GM12874 (cell line): ENCODE data around the gene ARHGAP4.

Experiments
- CTCF ChIP-seq: IDR thresholded peaks from 2 replicates; pipeline ENCODE4 v1.5.1; 2011; ENCODE audit warnings: low read depth, mild to moderate bottlenecking, control low read depth, low read length, moderate library complexity; ENCODE audit not compliant: insufficient read depth

Gene ARHGAP4

GRCh38 chrX:153953342-153953830, 27.3 kb upstream of the ARHGAP4 start:
- peak; percentile 91 for TF ChIP-seq CTCF

GRCh38 chrX:153952373-153953026, 26.4 kb upstream of the ARHGAP4 start:
- TF ChIP-seq CTCF, result no peak

DNA sequence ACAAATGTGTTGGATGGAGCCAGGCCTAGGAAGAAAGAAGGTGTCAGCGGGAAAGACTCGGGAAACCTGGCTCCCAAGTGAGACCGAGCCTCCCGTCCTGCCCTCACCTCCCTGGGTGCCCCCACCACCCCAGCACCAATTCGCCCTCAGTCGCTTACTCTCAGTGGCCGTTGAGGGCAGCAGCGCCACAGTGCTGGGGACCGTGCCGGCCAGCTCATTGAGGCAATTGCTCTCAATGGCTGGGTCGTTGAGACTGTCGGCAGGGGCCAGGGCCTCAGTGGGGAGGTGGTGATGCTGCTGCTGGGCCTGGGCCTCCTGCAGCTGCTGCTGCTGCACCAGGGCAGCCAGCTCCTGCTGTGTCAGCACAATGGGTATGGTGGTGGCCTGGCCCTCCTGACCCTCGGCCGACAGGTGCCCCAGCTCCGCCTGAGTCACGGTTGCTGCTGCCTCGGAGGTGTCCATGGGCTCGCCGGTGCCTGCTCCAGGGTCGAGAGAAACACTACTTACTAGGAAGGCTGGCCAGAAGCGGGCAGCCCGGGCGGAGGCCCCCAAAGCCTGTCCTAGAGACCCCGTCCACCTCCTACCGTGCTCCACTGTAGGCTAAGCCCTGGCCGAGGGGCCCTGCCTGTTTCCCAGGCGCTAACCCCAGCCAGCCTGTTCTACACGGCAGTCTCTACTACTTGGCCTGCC, 25.8 kb upstream of the ARHGAP4 start:
- no peak for TF ChIP-seq CTCF

- TF ChIP-seq CTCF, result no peak
Measured at GRCh38 chrX:153950127-153950526, 24.1 kb upstream of the ARHGAP4 start.

DNA sequence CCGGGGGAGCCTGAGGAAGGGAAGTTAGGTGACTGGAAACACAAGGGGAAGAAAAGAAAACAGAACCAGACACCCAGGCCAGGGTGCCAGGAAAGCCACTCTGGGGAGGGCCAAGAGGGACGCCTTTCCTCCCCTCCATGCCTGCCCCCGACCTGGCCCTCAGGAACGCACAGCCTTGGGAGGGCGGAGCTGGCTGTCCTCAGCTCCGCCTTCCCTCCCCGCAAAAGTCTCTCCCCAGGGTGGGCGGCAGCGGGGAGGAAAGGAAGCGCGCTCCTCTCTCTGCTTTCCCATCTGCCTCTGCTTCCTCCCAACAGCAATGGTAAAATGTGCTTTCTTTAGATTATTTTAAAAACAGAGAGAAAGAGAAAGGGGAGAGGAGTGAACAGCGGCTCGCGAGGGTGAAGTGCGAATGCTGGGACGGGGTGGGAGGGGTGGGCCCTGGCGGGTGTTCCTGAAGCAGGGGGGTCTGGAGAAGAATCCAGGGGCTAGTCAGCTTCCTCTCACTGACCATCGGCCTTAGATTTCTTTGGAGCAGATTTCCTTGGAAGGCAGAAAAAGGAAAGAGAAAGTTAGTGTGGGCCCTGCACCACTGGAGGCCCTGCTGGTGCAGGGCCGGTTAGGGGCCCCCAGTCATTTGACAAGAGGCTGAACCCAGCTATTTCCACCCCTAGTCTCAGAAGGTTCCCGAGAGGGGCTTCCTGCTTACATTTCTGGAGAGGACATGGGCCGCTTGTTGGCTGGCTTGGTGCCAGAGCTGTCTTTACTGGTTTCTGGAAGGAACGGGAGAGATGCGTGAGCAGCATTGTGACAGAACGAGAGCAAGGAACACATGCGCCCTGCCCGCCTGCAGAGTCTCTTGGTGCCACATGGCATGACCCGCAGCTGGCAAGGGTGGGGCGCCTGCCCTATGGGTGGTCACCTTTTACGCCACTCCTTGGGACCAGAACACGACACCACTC, 23.1 kb upstream of the ARHGAP4 start:
- TF ChIP-seq CTCF, result no peak

DNA sequence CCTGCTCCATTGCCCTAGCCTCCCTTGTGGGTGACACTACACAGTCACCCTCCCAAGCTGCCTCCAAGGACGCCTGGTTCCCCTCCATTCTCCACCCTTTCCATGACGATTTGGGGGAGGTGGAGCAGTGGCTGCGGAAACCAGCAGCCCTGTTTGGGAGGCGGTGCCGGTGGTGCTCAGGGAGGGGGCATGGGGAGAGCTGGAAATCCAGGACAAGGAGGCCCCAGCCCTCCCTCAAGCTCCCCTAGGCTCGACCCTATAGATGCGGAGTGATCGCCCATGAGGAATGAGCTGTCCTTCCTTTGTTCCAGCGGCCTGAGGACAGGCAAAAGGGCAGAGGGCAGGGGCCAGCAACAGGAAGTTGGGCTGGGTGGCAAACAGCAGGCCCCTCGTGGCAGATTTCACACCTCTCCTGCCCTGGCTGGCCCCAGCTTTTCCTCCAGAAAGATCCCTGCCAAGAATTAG, 22.0 kb upstream of the ARHGAP4 start:
- no peak for TF ChIP-seq CTCF
